ENCODE results near the gene TWNK. TPM values are rescaled to one million over a fixed set of nuclear protein-coding genes. Genes with fewer than 3 reads are reported as not detected.

TWNK gene
- total RNA-seq, 4 donors from 2014 or later: 5.0 to 13.9 (median 6.5) TPM

DNA sequence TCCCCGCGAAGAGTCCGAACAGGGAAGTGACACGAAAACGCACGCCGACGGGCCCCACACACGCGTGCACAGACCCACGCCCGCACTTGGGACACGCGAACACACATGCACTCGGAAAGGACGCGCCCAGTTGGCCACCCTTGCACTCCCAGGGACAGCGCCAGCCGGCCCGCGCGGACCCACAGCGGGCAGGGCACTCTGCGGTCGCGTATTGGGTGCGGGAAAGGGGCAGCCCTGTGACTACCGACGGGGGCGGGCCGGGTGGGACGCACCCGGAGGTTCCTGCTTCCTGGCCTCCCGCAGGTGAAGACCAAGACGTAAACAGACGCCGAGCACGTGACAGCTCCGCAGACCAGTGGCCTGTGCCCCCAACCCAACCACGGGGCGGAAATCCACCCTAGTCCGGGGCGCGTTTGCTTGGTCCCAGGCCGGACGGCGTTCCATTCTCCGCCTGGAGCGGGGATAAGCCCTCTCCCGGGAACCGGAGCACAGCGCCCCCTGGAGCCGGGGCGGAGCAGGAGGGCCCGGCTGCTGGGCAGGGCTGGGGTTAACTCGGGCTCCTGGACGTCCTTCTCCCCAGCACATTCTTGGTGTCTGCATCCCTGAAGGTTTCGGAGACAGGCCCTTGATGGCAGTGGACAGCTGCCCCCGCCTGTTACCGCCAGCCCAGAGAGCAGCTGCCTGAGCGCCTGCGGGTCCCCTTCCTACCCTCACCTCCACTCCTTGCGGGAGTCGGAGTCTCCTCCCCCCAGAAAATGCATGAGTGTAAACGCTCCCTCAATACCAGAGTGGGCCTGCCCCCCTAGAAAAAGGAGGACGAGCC is 10.2 kb downstream of the TWNK start:
- TF ChIP-seq, protein P1, sequence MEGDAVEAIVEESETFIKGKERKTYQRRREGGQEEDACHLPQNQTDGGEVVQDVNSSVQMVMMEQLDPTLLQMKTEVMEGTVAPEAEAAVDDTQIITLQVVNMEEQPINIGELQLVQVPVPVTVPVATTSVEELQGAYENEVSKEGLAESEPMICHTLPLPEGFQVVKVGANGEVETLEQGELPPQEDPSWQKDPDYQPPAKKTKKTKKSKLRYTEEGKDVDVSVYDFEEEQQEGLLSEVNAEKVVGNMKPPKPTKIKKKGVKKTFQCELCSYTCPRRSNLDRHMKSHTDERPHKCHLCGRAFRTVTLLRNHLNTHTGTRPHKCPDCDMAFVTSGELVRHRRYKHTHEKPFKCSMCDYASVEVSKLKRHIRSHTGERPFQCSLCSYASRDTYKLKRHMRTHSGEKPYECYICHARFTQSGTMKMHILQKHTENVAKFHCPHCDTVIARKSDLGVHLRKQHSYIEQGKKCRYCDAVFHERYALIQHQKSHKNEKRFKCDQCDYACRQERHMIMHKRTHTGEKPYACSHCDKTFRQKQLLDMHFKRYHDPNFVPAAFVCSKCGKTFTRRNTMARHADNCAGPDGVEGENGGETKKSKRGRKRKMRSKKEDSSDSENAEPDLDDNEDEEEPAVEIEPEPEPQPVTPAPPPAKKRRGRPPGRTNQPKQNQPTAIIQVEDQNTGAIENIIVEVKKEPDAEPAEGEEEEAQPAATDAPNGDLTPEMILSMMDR (IDR thresholded peaks at IDR 0.05): peak; percentile 85 to 96 (median 87)
- TF ChIP-seq POLR2A (IDR thresholded peaks at IDR 0.05): peak in 2 of 4 donors; percentile 6 to 27
- no peak for DNase-seq
- Histone ChIP-seq H3K4me1 (peaks cover 33 to 59% (median 34%) of the 10 kb centered on the region in 3 donors), H3K4me3 (peak overlapping the region; percentile 82 to 97 (median 96)), H3K36me3 (peaks cover 0 to 19% (median 8%) of the 10 kb centered on the region in 3 donors), H3K27ac (peak overlapping the region; percentile 98 to 100 (median 100)), H3K27me3 (no peaks in the 10 kb centered on the region), H3K9me3 (no peaks in the 10 kb centered on the region)
- intact Hi-C loops (cut with DNase I): no loop called here
- 0% methylated on average over 11 to 12 of the region's 66 CpGs for WGBS, 2 donors

DNA sequence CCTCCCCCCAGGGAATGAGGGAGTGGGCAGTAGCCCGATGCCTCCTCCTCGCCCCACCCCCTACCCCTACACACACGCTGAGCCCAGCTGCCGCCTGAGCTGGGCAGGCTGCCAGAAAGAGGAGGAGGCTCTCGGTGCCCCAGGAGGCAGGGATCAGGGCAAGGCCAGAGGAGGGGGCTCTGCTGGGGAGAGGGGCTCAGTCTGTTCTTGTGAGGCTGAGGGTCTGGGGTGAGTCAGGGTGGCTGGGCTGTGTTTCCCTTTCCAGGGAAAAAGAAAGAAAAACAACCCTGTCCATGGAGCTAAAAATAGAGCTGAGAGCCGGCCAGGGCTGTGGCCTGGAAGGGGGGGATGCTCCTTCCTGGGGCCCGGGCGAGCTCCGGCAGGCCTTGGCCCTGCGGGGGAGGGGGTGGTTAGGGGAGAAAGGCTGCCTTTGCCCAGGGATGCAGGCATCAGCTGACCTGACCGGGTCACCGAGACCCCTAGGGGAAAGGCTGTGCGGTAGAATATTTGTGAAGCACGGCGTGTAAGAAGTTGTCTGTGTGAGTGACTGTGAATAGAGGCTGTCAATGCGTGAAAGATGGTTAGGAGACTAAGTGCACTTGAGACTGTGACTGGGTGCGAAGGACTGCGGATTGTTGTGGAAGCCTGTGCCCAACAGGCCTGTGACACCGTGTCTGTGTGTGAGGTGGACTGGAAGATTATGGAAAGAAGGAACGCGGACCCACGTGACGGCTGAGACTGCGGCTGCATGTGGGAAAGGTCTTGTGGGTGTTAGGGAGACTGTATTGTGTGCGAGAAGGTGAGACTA is 11.0 kb downstream of the TWNK start:
- TF ChIP-seq, protein P1 (IDR thresholded peaks at IDR 0.05): no peak
- no peak for TF ChIP-seq POLR2A (IDR thresholded peaks at IDR 0.05)
- no peak for DNase-seq

DNA sequence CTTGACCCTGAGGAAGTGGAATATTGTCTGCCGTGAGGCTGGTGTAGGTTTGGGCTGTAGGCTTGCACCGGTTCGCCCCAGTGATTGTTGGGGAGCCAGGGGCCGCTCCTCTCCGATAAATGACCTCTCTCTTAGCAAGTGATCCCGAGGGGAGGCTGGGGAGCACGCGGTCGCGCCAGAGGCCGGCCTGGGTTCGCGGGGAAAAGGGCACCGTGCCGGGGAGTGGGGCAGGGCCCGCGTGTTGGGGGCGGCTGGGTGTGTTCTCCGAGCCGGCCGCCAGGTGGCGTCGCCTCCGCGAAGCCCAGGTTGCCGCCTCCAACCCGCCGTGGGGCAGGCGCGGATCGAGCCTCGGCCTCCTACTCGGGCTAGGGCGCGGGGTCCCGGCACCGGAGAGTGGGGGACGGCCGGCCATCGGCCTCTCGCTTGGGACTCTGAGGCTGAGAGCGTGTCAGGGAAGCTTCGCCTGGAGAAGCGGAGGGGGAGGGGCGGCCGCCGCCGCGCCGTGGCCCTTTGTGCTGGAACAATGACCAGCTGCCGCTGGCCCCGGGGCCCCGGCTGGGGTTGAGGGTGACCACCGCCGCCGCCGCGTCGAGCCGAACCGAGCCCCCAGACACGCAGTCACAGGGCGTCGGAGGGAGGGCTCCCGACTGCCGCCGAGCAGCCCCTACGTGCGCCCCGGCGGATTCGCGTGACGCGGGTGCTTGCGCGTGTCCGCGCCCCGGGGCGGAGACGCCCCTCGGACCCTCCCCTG is 11.8 kb downstream of the TWNK start:
- intact Hi-C loops (cut with DNase I): no loop called here
- no peak for DNase-seq

More for the DNA sequence above, 11.0 kb downstream of the TWNK start:
- no peaks in the 10 kb centered on the region for H3K9me3 ChIP-seq
- H3K27ac ChIP-seq: peak overlapping the region; percentile 98 to 100 (median 100)
- no peaks in the 10 kb centered on the region for H3K27me3 ChIP-seq
- H3K4me3 ChIP-seq: peak overlapping the region; percentile 82 to 97 (median 96)
- 0 to 3% methylated on average over 17 to 20 of the region's 25 CpGs for WGBS, 2 donors
- H3K4me1 ChIP-seq: peaks cover 34 to 67% (median 36%) of the 10 kb centered on the region in 3 donors
- intact Hi-C loops (cut with DNase I): no loop called here
- H3K36me3 ChIP-seq: peaks cover under 1 to 19% (median 9%) of the 10 kb centered on the region in 3 donors

DNA sequence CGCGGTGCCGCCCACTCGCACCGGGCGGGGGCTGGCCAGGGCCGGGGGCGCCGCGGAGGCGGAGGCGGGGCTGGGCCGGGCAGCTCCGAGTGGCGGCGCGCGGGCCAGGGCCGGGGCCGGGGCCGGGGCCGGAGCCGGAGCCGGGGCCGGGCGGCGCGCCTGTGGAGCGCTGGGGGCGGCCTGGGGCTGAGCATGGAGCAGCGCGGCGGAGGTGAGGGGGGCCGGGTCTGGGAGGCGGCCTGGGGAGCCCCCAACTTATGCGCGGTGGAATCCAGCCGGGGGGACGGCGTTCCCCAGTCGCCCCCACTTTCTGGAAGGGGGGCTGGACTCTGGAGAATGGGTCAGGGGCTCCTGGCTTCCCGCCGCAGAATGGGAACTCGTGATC is 12.4 kb downstream of the TWNK start, which contains the start of gene LZTS2:
Gene LZTS2, plus strand, starts transcription at position 67 of the 385 bp plus-strand sequence. CDS start 2,731 bp downstream, outside the sequence.
- Histone ChIP-seq H3K9me3 (no peaks in the 10 kb centered on the region), H3K27me3 (no peaks in the 10 kb centered on the region), H3K36me3 (peaks cover 10 to 25% (median 15%) of the 10 kb centered on the region in 3 donors), H3K27ac (peak within 1 kb of the TSS; percentile 98 to 100 (median 100)), H3K4me1 (peaks cover 34 to 77% (median 36%) of the 10 kb centered on the region in 3 donors), H3K4me3 (peak within 1 kb of the TSS; percentile 82 to 97 (median 96))
- intact Hi-C loops (cut with DNase I): no loop called here
- TF ChIP-seq POLR2A (IDR thresholded peaks at IDR 0.05): no peak
- TF ChIP-seq, protein P1 (IDR thresholded peaks at IDR 0.05): no peak
- no CpG with 5 or more reads among the region's 44 CpGs for WGBS, 2 donors
- DNase-seq: no peak

More for the DNA sequence above, 11.8 kb downstream of the TWNK start:
- Histone ChIP-seq H3K4me3 (peak overlapping the region; percentile 82 to 97 (median 96)), H3K4me1 (peaks cover 34 to 75% (median 36%) of the 10 kb centered on the region in 3 donors), H3K36me3 (peaks cover 9 to 19% (median 15%) of the 10 kb centered on the region in 3 donors), H3K27ac (peak overlapping the region; percentile 98 to 100 (median 100)), H3K27me3 (no peaks in the 10 kb centered on the region), H3K9me3 (no peaks in the 10 kb centered on the region)
- 0 to 3% methylated on average over 1 to 17 of the region's 83 CpGs for WGBS, 2 donors
- TF ChIP-seq, protein P1 (IDR thresholded peaks at IDR 0.05): peak; percentile 93 to 99 (median 98)
- peak in 2 of 4 donors; percentile 81 to 92 for TF ChIP-seq POLR2A (IDR thresholded peaks at IDR 0.05)
